OCI-LY3 (cell line): ENCODE data around the gene RGS18.

ENCODE experiments used
- H2AFZ ChIP-seq: fragments of 200-600, 300-600 bp; shearing (Covaris generic); 2 replicates; pipeline ENCODE4 v1.6.0; 2014; ENCODE audit warnings: antibody characterized with exemption, low read depth, low read length
- H3K27ac ChIP-seq: fragments of 200-600, 300-600 bp; sonication (generic); 2 replicates; pipeline ENCODE4 v1.5.1; 2014; ENCODE audit warnings: mild to moderate bottlenecking, low read length, moderate library complexity, mixed read lengths
- H3K27me3 ChIP-seq: fragments of 200-600, 300-600 bp; sonication (generic); 2 replicates; pipeline ENCODE4 v1.6.1; 2014; ENCODE audit warnings: low read depth, low read length, mixed read lengths
- H3K36me3 ChIP-seq: fragments of 200-600, 300-600 bp; sonication (generic); replicated peaks from 2 replicates; pipeline ENCODE3; 2014; ENCODE audit warnings: low read depth, low read length, mixed read lengths
- H3K4me1 ChIP-seq: fragments of 300-600, 200-600 bp; sonication (generic); 2 replicates; pipeline ENCODE4 v1.6.1; 2014; ENCODE audit warnings: low read length, mixed read lengths
- H3K4me2 ChIP-seq: fragments of 200-600, 300-600 bp; sonication (generic); 2 replicates; pipeline ENCODE4 v1.6.1; 2014; ENCODE audit warnings: low read length, mixed read lengths
- H3K4me3 ChIP-seq: fragments of 300-600, 200-600 bp; sonication (generic); 2 replicates; pipeline ENCODE4 v1.5.1; 2014; ENCODE audit warnings: antibody characterized with exemption, mild to moderate bottlenecking, low read length, moderate library complexity
- H3K79me2 ChIP-seq: fragments of 300-600, 200-600 bp; shearing (Covaris generic); 2 replicates; pipeline ENCODE4 v1.6.1; 2014; ENCODE audit warnings: mild to moderate bottlenecking, low read length, mixed read lengths
- H3K9ac ChIP-seq: fragments of 300-600, 200-600 bp; shearing (Covaris generic); 2 replicates; pipeline ENCODE4 v1.6.0; 2014; ENCODE audit warnings: mild to moderate bottlenecking, low read length, moderate library complexity
- H3K9me3 ChIP-seq: fragments of 200-600, 300-600 bp; shearing (Covaris generic); 2 replicates; pipeline ENCODE4 v1.6.1; 2014; ENCODE audit warnings: low read length, mixed read lengths; ENCODE audit not compliant: insufficient read depth
- H4K20me1 ChIP-seq: fragments of 200-600, 300-600 bp; sonication (generic); 2 replicates; pipeline ENCODE4 v1.6.1; 2016; ENCODE audit warnings: low read length, mixed read lengths; ENCODE audit not compliant: insufficient read depth
- EZH2phosphoT487 ChIP-seq: fragments of 200-600 bp; shearing (Covaris generic); IDR thresholded peaks from 2 replicates; pipeline ENCODE4 v1.6.1; 2018; ENCODE audit warnings: antibody characterized with exemption, mixed run types, low read depth
- TF ChIP-seq, protein P1 (sequence below): fragments of 200-600, 300-600 bp; sonication (generic); IDR thresholded peaks from 2 replicates; pipeline ENCODE4 v1.5.1; 2014; ENCODE audit warnings: antibody characterized with exemption, low read length, low read depth

RGS18 gene

DNA sequence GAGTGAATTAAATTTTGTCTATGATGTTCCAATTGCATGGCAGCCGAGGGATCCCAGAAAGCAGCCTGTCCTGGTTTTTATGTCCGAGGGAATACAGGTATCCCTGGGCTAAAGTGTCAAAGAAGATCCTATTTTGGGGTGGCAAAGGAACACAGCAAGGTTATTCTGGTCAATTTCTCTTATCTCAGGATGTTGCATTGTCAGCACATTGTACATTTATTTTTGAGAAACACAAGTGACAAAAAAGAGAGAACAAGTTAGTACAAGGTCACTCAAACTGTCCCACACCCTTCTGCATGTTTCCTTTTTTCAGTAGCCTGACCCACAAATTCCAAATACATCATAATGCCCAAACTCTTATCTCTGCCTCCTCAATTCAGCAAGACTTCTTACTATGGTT is 17.7 kb downstream of the RGS18 start:
- no peaks in the 10 kb centered on the region for H3K9me3 ChIP-seq
- H3K36me3 ChIP-seq: no peaks in the 10 kb centered on the region
- no peak overlapping the region for H3K9ac ChIP-seq
- H3K4me1 ChIP-seq: no peaks in the 10 kb centered on the region
- H3K4me3 ChIP-seq: no peak overlapping the region
- H3K27me3 ChIP-seq: no peaks in the 10 kb centered on the region
- TF ChIP-seq EZH2phosphoT487: no peak
- TF ChIP-seq, protein P1, sequence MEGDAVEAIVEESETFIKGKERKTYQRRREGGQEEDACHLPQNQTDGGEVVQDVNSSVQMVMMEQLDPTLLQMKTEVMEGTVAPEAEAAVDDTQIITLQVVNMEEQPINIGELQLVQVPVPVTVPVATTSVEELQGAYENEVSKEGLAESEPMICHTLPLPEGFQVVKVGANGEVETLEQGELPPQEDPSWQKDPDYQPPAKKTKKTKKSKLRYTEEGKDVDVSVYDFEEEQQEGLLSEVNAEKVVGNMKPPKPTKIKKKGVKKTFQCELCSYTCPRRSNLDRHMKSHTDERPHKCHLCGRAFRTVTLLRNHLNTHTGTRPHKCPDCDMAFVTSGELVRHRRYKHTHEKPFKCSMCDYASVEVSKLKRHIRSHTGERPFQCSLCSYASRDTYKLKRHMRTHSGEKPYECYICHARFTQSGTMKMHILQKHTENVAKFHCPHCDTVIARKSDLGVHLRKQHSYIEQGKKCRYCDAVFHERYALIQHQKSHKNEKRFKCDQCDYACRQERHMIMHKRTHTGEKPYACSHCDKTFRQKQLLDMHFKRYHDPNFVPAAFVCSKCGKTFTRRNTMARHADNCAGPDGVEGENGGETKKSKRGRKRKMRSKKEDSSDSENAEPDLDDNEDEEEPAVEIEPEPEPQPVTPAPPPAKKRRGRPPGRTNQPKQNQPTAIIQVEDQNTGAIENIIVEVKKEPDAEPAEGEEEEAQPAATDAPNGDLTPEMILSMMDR: no peak
- H3K79me2 ChIP-seq: no peaks in the 10 kb centered on the region
- H2AFZ ChIP-seq: no peak overlapping the region; the same call in 1 of the 2 replicates
- H4K20me1 ChIP-seq: no peaks in the 10 kb centered on the region
- H3K27ac ChIP-seq: no peak overlapping the region
- no peak overlapping the region for H3K4me2 ChIP-seq

DNA sequence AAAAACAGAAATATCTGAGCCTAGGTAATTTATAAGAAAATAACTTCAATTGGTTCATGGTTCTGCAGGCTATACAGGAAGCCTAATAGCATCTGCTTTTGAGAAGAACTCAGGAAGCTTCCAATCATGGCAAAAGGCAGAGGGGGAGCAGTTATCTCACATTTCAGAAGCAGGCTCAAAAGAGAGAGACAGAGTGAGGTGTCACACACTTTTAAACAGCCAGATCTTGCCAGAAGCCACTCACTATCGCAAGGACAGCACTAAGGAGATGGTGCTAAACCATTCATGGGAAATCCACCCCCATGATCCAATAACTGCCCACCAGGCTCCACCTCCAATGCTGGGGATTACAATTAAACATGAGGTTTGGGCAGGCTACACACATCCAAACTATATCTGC is 25.5 kb downstream of the RGS18 start:
- Histone ChIP-seq H4K20me1 (no peaks in the 10 kb centered on the region), H3K4me3 (no peak overlapping the region), H2AFZ (no peak overlapping the region), H3K27me3 (no peaks in the 10 kb centered on the region), H3K27ac (no peak overlapping the region), H3K36me3 (no peaks in the 10 kb centered on the region), H3K9me3 (no peaks in the 10 kb centered on the region), H3K4me1 (no peaks in the 10 kb centered on the region), H3K4me2 (no peak overlapping the region), H3K9ac (no peak overlapping the region), H3K79me2 (no peaks in the 10 kb centered on the region)
- no peak for TF ChIP-seq EZH2phosphoT487
- TF ChIP-seq, protein P1: no peak

DNA sequence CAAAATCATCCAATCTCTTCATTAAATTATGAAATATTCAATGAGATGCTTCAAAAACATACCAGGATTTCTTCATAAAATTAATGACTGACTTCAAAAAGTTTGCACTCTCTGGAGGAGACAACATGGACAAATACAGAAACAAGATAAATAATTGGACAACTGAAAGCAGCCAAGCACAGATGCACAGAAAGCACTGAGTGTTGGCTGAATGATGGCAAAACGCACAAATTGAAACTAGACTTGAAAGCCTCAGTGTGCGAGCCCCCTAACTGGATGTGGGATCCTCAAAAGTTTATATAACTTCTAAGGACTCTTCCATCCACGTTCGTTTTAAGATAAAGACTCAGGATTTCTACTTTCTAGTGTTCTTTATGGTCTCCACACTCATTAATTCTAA is 27.9 kb downstream of the RGS18 start:
- Histone ChIP-seq H3K79me2 (no peaks in the 10 kb centered on the region), H4K20me1 (no peaks in the 10 kb centered on the region), H2AFZ (no peak overlapping the region), H3K4me3 (no peak overlapping the region), H3K9ac (no peak overlapping the region), H3K4me2 (no peak overlapping the region; the same call in 1 of the 2 replicates), H3K4me1 (no peaks in the 10 kb centered on the region), H3K27ac (no peak overlapping the region), H3K9me3 (no peaks in the 10 kb centered on the region), H3K36me3 (no peaks in the 10 kb centered on the region), H3K27me3 (no peaks in the 10 kb centered on the region)
- TF ChIP-seq EZH2phosphoT487: no peak
- TF ChIP-seq, protein P1: no peak

DNA sequence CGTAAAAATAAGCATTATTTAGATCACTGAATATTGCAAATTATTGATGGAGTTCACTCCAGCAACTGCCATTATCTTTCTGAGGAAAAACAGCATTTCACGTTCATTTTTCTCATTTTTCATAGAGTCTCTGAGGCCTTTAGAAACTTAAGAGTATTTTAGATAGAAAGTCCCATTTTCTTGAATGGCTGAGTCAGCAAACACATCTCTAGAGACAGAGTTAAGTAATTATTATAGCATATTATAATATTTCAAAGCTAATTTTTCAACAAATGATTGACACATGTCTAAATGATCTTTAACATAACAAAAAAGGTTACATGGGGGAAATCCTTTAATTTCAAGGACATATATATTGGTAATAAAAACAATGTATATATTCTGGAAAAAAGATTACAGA is 31.8 kb downstream of the RGS18 start:
- H3K9ac ChIP-seq: no peak overlapping the region
- H3K27me3 ChIP-seq: no peaks in the 10 kb centered on the region
- no peaks in the 10 kb centered on the region for H3K9me3 ChIP-seq
- no peak overlapping the region for H3K4me2 ChIP-seq
- H3K27ac ChIP-seq: no peak overlapping the region
- H3K79me2 ChIP-seq: no peaks in the 10 kb centered on the region
- TF ChIP-seq EZH2phosphoT487: no peak
- H2AFZ ChIP-seq: no peak overlapping the region
- H3K4me3 ChIP-seq: no peak overlapping the region
- H4K20me1 ChIP-seq: no peaks in the 10 kb centered on the region
- no peaks in the 10 kb centered on the region for H3K36me3 ChIP-seq
- no peaks in the 10 kb centered on the region for H3K4me1 ChIP-seq

DNA sequence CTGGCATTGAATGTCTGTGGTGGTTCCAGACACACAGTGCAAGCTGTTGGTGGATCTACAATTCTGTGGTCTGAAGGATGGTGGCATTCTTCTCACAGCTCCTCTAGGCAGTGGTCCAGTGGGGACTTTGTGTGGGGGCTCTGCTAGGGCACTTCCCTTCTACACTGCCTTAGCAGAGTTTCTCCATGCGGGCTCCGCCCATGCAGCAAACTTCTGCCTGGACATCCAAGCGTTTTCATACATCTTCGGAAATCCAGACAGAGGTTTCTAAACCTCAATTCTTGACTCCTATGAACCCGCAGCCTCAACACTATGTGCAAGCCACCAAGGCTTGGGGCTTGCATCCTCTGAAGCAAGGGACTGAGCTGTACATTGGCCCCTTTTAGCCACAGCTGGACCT is 43.0 kb downstream of the RGS18 start:
- Histone ChIP-seq H3K9ac (no peak overlapping the region), H2AFZ (no peak overlapping the region), H3K9me3 (peaks cover 13% of the 10 kb centered on the region; the same call in 1 of the 2 replicates), H3K79me2 (no peaks in the 10 kb centered on the region), H3K4me1 (no peaks in the 10 kb centered on the region), H3K4me3 (no peak overlapping the region), H3K4me2 (no peak overlapping the region), H3K27me3 (no peaks in the 10 kb centered on the region), H3K27ac (no peak overlapping the region), H4K20me1 (no peaks in the 10 kb centered on the region), H3K36me3 (no peaks in the 10 kb centered on the region)
- TF ChIP-seq, protein P1: no peak
- TF ChIP-seq EZH2phosphoT487: no peak
